K562 (cell line): ENCODE data around the gene DMD. TPM values are rescaled to one million over a fixed set of nuclear protein-coding genes. Genes with fewer than 3 reads are reported as not detected.
"Not testable (repeated sequence)": the region's sequence is repeated elsewhere in the genome, so short reads cannot be mapped to it uniquely, and the experiment has no call there.

ENCODE experiments used
- ATAC-seq: fragments of 200-7000 bp; cut with Tn5 transposase; 3 replicates; pipeline ENCODE4 v1.9.1; 2020; ENCODE audit warnings: moderate library complexity
- BruUV-seq: library from RNA; stranded (reverse); fragments of 400-500 nt; replicated peaks from 2 replicates; lab custom pipeline; 2021; lab: Mats Ljungman, UMichigan
- CTCF ChIA-PET: fragments of 300-600 bp; formaldehyde crosslinking; extraction: SDS; loops from one replicate; lab custom pipeline; 2021; ENCODE audit warnings: low intra/inter-chr PET ratio; lab: Yijun Ruan, JAX
- POLR2A ChIA-PET: fragments of 300-600, 350-650 bp; sonication (Branson Sonifier 250); formaldehyde crosslinking; extraction: SDS; loops from one replicate; lab custom pipeline; 2021; ENCODE audit warnings: antibody characterized with exemption, inconsistent platforms; lab: Yijun Ruan, JAX
- DNase-seq, 4 experiments: peaks; one replicate each; pipeline versions ENCODE4 v3.0.0 to v3.0.0-alpha.2; 2011 to 2018; ENCODE audit warnings: low spot score in 3 of 4, mixed read lengths in 3 of 4; ENCODE audit errors: extremely low read depth in 1 of 4
- FAIRE-seq: peaks from 2 replicates; lab custom pipeline; 2011; peaks lifted over from hg19 to GRCh38; lab: Jason Lieb, UNC
- H2AFZ ChIP-seq: 2 replicates; pipeline ENCODE4 v1.6.0; 2011; ENCODE audit warnings: low read depth, low read length, control low read depth, inconsistent platforms
- H3K27ac ChIP-seq: fragments of 200-600 bp; 3 replicates; pipeline ENCODE4 v1.8.0; 2011; ENCODE audit warnings: low read depth, mild to moderate bottlenecking, control low read depth, inconsistent platforms, low read length, moderate library complexity, mixed read lengths; ENCODE audit errors: extremely low read depth
- H3K27me3 ChIP-seq, 2 experiments: fragments of 300-600 bp in 1 of 2; 2 replicates in 1 of 2; 3 replicates in 1 of 2; pipeline versions ENCODE4 v1.6.0 to v1.8.0; 2011; ENCODE audit warnings: inconsistent platforms in 2 of 2, low read length in 2 of 2, mild to moderate bottlenecking in 1 of 2, mixed read lengths in 1 of 2, moderate library complexity in 1 of 2; ENCODE audit not compliant: control insufficient read depth in 2 of 2, insufficient read depth in 2 of 2
- H3K36me3 ChIP-seq: fragments of 300-600 bp; 3 replicates; pipeline ENCODE4 v1.8.0; 2011; ENCODE audit warnings: mild to moderate bottlenecking, low read length, inconsistent platforms; ENCODE audit not compliant: control insufficient read depth, insufficient read depth
- H3K4me1 ChIP-seq, 2 experiments: fragments of 200-600 bp in 1 of 2; replicated peaks in 1 of 2; 2 replicates in 1 of 2; 3 replicates in 1 of 2; pipeline versions ENCODE4 v1.5.1 to v1.8.0; 2011; ENCODE audit warnings: inconsistent platforms in 2 of 2, low read length in 2 of 2, mild to moderate bottlenecking in 1 of 2, mixed read lengths in 1 of 2, moderate library complexity in 1 of 2; ENCODE audit not compliant: control insufficient read depth in 2 of 2, insufficient read depth in 2 of 2
- H3K4me2 ChIP-seq: 2 replicates; pipeline ENCODE4 v1.6.1; 2011; ENCODE audit warnings: low read length, control low read depth, inconsistent platforms, mixed read lengths; ENCODE audit not compliant: insufficient read depth
- H3K4me3 ChIP-seq: fragments of 200-600 bp; sonication (generic), shearing (Covaris generic); 2 replicates; pipeline ENCODE4 v1.5.1; 2016; ENCODE audit warnings: control low read depth, inconsistent platforms
- H3K79me2 ChIP-seq: fragments of 200-600 bp; 3 replicates; pipeline ENCODE4 v1.8.0; 2011; ENCODE audit warnings: low read length, inconsistent platforms; ENCODE audit not compliant: control insufficient read depth, insufficient read depth
- H3K9ac ChIP-seq, 2 experiments: 2 replicates each; pipeline versions ENCODE4 v1.6.0 to v1.6.1; 2011; ENCODE audit warnings: low read depth in 2 of 2, low read length in 2 of 2, control low read depth in 1 of 2, inconsistent platforms in 1 of 2, mild to moderate bottlenecking in 1 of 2, mixed read lengths in 1 of 2; ENCODE audit not compliant: insufficient read depth in 1 of 2
- H3K9me1 ChIP-seq: one replicate; pipeline ENCODE4 v1.6.0; 2011; ENCODE audit warnings: inconsistent platforms, mild to moderate bottlenecking, low read length, moderate library complexity; ENCODE audit not compliant: control insufficient read depth, insufficient read depth
- H3K9me3 ChIP-seq: replicated peaks from 2 replicates; pipeline ENCODE4 v1.5.1; 2011; ENCODE audit warnings: low read depth, low read length, inconsistent platforms; ENCODE audit not compliant: control insufficient read depth, insufficient read depth
- H4K20me1 ChIP-seq: replicated peaks from 2 replicates; pipeline ENCODE4 v1.6.1; 2011; ENCODE audit warnings: low read length, inconsistent platforms, mixed read lengths; ENCODE audit not compliant: control insufficient read depth, insufficient read depth
- FOXO4 ChIP-seq: fragments of 450-650 bp; formaldehyde crosslinking; IDR thresholded peaks from 2 replicates; pipeline ENCODE4 v1.4.0; 2020; ENCODE audit warnings: mild to moderate bottlenecking, moderate library complexity
- MBD1 ChIP-seq: fragments of 250-450 bp; sonication (Bioruptor Pico); IDR thresholded peaks from 2 replicates; pipeline ENCODE4 v1.8.0; 2022; ENCODE audit warnings: inconsistent platforms
- NCOA1 ChIP-seq: fragments of 450-650 bp; IDR thresholded peaks from 2 replicates; pipeline ENCODE4 v1.6.1; 2016; ENCODE audit warnings: low read depth
- TBL1XR1 ChIP-seq, 2 experiments: IDR thresholded peaks; 2 replicates each; pipeline ENCODE4 v1.6.1; 2012; ENCODE audit warnings: improper control_type of control experiment in 2 of 2, low read length in 2 of 2, mild to moderate bottlenecking in 1 of 2
- U2AF1 ChIP-seq: fragments of 200-400 bp; formaldehyde crosslinking; optimal IDR thresholded peaks from 2 replicates; pipeline ENCODE3; 2017; ENCODE audit warnings: mild to moderate bottlenecking, low read depth, low read length, moderate library complexity
- ZC3H11A ChIP-seq: IDR thresholded peaks from 2 replicates; pipeline ENCODE4 v1.6.1; 2012; ENCODE audit warnings: low read depth, low read length, improper control_type of control experiment
- WGBS: fragments of 100-300 bp; shearing (Covaris generic); methylation state at CpG from one replicate; pipeline ENCODE4 v1.1.6; 2016; ENCODE audit warnings: low coverage, mixed read lengths; ENCODE audit not compliant: insufficient coverage; ENCODE audit errors: missing lambda C conversion rate; 5-methylcytosine and 5-hydroxymethylcytosine counted together
- in situ Hi-C: fragments of 300-500 bp; cut with MboI; formaldehyde crosslinking; loops from 4 replicates; pipeline ENCODE4 v1.15.0; 2018; ENCODE audit warnings: inconsistent platforms, mixed read lengths
- intact Hi-C: fragments of 100-400 bp; cut with micrococcal nuclease; formaldehyde crosslinking; loops from 2 replicates; pipeline ENCODE4 v1.14.2; 2022
- polyA plus RNA-seq, 8 experiments: library from polyadenylated mRNA; depleted of rRNA in 4 of 8; stranded (reverse) in 5 of 8; unstranded in 3 of 8; fragments of >200 nt; fragmentation: Nextera tagmentation in 2 of 8; fragmentation: Illumina TruSeq in 1 of 8; extraction: Ambion mirVana in 2 of 8; extraction: Trizol in 1 of 8; gene quantifications; 2 replicates each; pipeline versions ENCODE4 v1.2.1 to v1.2.3, GENCODE V29; 2011 to 2014; ENCODE audit warnings: inconsistent platforms in 1 of 8, missing spikeins in 1 of 8
- total RNA-seq, 7 experiments: library from RNA; depleted of rRNA in 6 of 7; stranded (reverse); fragments of >200 nt in 6 of 7; fragmentation: Illumina TruSeq in 2 of 7; extraction: Trizol in 2 of 7; gene quantifications; 2 replicates each; pipeline versions ENCODE4 v1.2.1 to v1.2.3, GENCODE V29; 2011 to 2021; ENCODE audit warnings: low replicate concordance in 1 of 7

Gene DMD
- total and polyA plus RNA-seq, 9 of the 15 experiments (the other 6 are each of a cell fraction or from before 2014, with no cell fraction given), result 3.8 to 20.4 (median 11.4) TPM

GRCh38 chrX:31583892-31584291 lies 1627.5 kb downstream of the DMD start:
- CTCF ChIA-PET, H3K4me2 ChIP-seq, H3K27me3 ChIP-seq, H3K36me3 ChIP-seq, H3K4me1 ChIP-seq, H3K9ac ChIP-seq, DNase-seq, in situ Hi-C loops, POLR2A ChIA-PET, BruUV-seq, H3K4me3 ChIP-seq, intact Hi-C loops, FAIRE-seq, H3K9me1 ChIP-seq, H3K27ac ChIP-seq, H3K9me3 ChIP-seq, H3K79me2 ChIP-seq, ATAC-seq, H2AFZ ChIP-seq, H4K20me1 ChIP-seq: not testable (repeated sequence)
- no CpG with 5 or more reads among the region's 3 CpGs for WGBS

DNA sequence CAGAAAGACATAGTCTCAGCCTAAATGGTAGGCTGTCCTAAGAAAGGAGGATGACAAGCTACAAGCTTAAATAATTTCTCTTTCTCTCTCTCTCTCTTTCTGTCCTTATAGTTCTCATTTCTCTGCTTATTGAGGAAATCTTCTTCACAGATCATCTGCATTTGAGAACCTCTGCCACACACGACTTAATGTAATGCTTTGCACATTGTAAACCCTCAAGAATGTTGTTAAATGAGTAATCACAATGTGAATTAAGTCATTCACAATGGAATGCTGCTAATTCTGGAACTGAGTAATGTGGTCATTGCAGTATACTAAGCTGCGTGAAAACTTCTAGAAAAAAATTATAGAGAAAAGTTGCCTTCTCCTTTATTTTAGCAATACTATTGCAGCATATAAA lies 1630.6 kb downstream of the DMD start:
- Histone ChIP-seq H3K9me1 (no peaks in the 10 kb centered on the region), H3K27me3 (no peaks in the 10 kb centered on the region)
- ChIA-PET CTCF (no interaction called here), POLR2A (no interaction called here)
- in situ Hi-C loops, result no loop called here
- 23% methylated on average over 2 of the region's 2 CpGs for WGBS
- no peak for FAIRE-seq
- no peak for DNase-seq
- ATAC-seq, result no peak
- TF ChIP-seq ZC3H11A (no peak), FOXO4 (CRISPR knock-in tag) (no peak), U2AF1 (no peak), TBL1XR1 (IDR thresholded peaks at IDR 0.05; ENCODE audit: low read length in 2 of 2) (no peak), NCOA1 (no peak), MBD1 (no peak)
- TF ChIP-seq, all 486 proteins: peak for 0
- H4K20me1 ChIP-seq, result no peaks in the 10 kb centered on the region
- no peaks in the 10 kb centered on the region for H3K9me3 ChIP-seq
- intact Hi-C loops, result no loop called here
- no peak overlapping the region for H3K4me2 ChIP-seq
- no peaks in the 10 kb centered on the region for H3K79me2 ChIP-seq
- H3K4me3 ChIP-seq, result no peak overlapping the region
- H3K9ac ChIP-seq, result no peak overlapping the region
- no TSS peak for BruUV-seq
- H3K36me3 ChIP-seq, result no peaks in the 10 kb centered on the region
- H3K4me1 ChIP-seq, result no peaks in the 10 kb centered on the region
- no peak overlapping the region for H3K27ac ChIP-seq
- H2AFZ ChIP-seq, result no peak overlapping the region
